Thoracic aorta (tissue), 2 donors: ENCODE data around the gene ERBB4. TPM values are rescaled to one million over a fixed set of nuclear protein-coding genes. Genes with fewer than 3 reads are reported as not detected.

Experiments used
- ATAC-seq: fragments of 150-250 bp; one replicate; pipeline ENCODE4 v1.8.0; 2017; ENCODE audit warnings: low read depth; ENCODE audit not compliant: insufficient number of reproducible peaks, low FRiP score
- DNase-seq: peaks from one replicate; pipeline ENCODE4 v3.0.0-alpha.2; 2020; ENCODE audit warnings: low spot score
- H3K27ac ChIP-seq, 2 donors: fragments of 200-600 bp; sonication (generic); 1 replicate in 1 of 2; 2 replicates in 1 of 2; pipeline ENCODE4 v1.5.1; 2016; ENCODE audit warnings: mild to moderate bottlenecking in 2 of 2, moderate library complexity in 2 of 2
- H3K27me3 ChIP-seq: fragments of 200-600 bp; sonication (generic); replicated peaks from 2 replicates; pipeline ENCODE4 v1.6.0; 2016; ENCODE audit warnings: mild to moderate bottlenecking; ENCODE audit not compliant: insufficient read depth
- H3K36me3 ChIP-seq: fragments of 200-600 bp; sonication (generic); one replicate; pipeline ENCODE4 v1.5.1; 2016
- H3K4me1 ChIP-seq, 2 donors: fragments of 200-600 bp; sonication (generic); 1 replicate in 1 of 2; 2 replicates in 1 of 2; pipeline versions ENCODE4 v1.5.1 to v1.6.0; 2016; ENCODE audit warnings: low read depth in 2 of 2, mild to moderate bottlenecking in 1 of 2; ENCODE audit not compliant: control insufficient read depth in 1 of 2
- H3K4me3 ChIP-seq: fragments of 200-600 bp; sonication (generic); 2 replicates; pipeline ENCODE4 v1.5.1; 2016; ENCODE audit warnings: mild to moderate bottlenecking
- H3K9me3 ChIP-seq: fragments of 200-600 bp; sonication (generic); 2 replicates; pipeline ENCODE4 v1.5.1; 2016
- total RNA-seq, 2 donors: library from RNA; depleted of rRNA; stranded (reverse); fragments of >200 nt; gene quantifications; one replicate each; pipeline versions ENCODE4 v1.1.0 to v1.2.3, GENCODE V29; 2016
- TF ChIP-seq, protein P1 (sequence below): fragments of 200-600 bp; sonication (generic); IDR thresholded peaks from one replicate; pipeline ENCODE4 v1.5.1; 2019; ENCODE audit warnings: antibody characterized with exemption

Gene ERBB4
- total RNA-seq, 2 donors from 2014 or later, result 15.7 to 29.3 TPM

DNA sequence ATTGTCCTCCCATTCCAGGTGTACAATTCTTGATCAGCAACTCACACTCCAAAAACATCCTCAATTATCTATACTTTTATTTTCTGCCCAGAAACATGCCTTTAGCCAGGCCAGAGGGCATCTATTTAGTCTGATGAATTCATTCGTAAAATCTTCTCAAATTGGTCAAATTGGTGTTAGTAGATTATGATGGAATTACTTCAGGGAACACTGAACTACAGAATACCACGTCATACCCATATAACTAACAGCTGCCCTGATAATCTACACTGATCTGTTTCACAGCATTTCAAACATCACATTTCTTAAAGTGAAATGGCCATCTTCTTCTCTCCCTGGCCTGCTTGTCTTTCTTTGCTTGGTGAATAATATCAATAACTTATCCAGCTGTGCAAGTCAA, 1140.8 kb downstream of the ERBB4 start:
- Histone ChIP-seq H3K36me3 (no peaks in the 10 kb centered on the region), H3K9me3 (no peaks in the 10 kb centered on the region), H3K27ac (no peak overlapping the region), H3K4me3 (no peak overlapping the region), H3K27me3 (no peaks in the 10 kb centered on the region), H3K4me1 (no peaks in the 10 kb centered on the region)
- DNase-seq, result no peak
- TF ChIP-seq, protein P1, sequence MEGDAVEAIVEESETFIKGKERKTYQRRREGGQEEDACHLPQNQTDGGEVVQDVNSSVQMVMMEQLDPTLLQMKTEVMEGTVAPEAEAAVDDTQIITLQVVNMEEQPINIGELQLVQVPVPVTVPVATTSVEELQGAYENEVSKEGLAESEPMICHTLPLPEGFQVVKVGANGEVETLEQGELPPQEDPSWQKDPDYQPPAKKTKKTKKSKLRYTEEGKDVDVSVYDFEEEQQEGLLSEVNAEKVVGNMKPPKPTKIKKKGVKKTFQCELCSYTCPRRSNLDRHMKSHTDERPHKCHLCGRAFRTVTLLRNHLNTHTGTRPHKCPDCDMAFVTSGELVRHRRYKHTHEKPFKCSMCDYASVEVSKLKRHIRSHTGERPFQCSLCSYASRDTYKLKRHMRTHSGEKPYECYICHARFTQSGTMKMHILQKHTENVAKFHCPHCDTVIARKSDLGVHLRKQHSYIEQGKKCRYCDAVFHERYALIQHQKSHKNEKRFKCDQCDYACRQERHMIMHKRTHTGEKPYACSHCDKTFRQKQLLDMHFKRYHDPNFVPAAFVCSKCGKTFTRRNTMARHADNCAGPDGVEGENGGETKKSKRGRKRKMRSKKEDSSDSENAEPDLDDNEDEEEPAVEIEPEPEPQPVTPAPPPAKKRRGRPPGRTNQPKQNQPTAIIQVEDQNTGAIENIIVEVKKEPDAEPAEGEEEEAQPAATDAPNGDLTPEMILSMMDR, result no peak
- no peak for ATAC-seq

DNA sequence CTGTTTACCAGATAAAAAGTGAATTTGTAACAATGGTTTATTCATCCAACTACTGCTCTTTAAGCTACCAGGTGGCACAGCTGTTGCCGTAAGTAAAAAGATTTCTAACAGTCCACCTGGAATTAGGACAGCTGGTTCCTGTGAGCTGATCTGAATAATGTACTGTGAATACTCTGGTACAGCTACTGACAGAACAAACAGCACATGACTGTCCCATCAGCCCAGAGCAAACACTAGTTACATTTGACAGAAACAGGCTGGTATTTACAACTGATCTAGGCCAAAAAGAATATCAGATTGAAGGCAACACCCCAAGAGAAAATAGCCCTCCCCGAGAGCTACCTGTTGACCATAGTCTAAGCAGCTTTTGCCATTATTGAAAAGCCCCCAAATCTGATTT, 1141.8 kb downstream of the ERBB4 start:
- ATAC-seq, result no peak

DNA sequence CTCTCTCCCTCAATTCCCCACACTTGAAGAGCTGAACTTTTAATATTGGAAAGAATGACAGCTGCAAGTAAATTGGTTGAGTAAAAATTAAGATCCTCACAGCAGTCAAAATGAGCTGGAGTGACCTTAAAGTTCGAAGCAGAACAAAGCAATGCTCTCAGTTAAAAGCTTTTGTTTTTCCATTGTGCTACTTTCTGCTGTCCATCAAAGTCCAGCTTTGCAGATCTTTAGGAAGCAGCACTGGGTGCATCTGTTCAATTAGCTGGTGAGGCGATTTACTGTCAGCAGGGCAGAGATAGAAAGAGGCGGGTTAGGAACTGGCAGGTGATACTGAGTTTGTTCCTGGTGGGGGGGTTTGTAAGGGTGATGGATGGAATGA, 1147.4 kb downstream of the ERBB4 start:
- ATAC-seq (no peak), DNase-seq (no peak)
- H3K36me3 ChIP-seq, result peaks cover 3% of the 10 kb centered on the region
- H3K27me3 ChIP-seq, result no peaks in the 10 kb centered on the region
- TF ChIP-seq, protein P1, result no peak
- no peaks in the 10 kb centered on the region for H3K9me3 ChIP-seq
- no peak overlapping the region for H3K27ac ChIP-seq
- H3K4me3 ChIP-seq, result no peak overlapping the region
- no peaks in the 10 kb centered on the region for H3K4me1 ChIP-seq

More for the DNA sequence above, 1141.8 kb downstream of the ERBB4 start:
- no peaks in the 10 kb centered on the region for H3K27me3 ChIP-seq
- TF ChIP-seq, protein P1, result no peak
- H3K4me3 ChIP-seq, result no peak overlapping the region
- no peaks in the 10 kb centered on the region for H3K9me3 ChIP-seq
- no peaks in the 10 kb centered on the region for H3K36me3 ChIP-seq
- no peaks in the 10 kb centered on the region for H3K4me1 ChIP-seq
- DNase-seq, result no peak
- H3K27ac ChIP-seq, result no peak overlapping the region

DNA sequence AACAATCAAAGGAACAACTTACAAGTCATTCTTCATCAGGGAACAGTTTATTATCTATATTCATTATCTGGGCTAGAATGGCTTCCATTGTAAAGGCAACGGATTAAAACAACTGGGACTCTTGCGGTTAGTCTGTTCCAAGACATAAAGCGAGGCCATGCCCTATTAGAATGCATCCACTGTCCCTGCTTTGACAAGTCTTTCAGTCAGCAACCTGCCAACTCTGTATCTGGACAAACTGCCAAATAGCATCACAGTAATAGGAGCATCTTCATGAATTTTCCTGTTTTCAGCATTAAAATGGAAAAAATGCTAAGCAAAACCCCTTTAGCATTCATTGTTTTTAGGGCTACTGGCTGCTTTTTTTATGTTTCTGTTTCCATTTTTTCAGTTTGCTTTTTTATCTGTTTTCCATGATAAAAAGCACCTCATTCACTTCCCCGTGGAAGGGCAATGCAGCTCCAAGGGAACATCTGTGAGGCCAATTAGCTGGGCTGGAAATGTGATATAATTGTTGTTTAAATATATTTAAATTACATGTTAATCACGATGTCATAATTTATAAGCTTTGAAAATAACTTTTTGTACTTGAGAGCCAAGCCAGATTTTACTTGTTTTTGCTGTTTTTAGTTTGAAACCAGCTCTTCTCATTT, 1147.9 kb downstream of the ERBB4 start:
- ATAC-seq (no peak), DNase-seq (no peak)
- H3K4me1 ChIP-seq, result no peaks in the 10 kb centered on the region
- no peaks in the 10 kb centered on the region for H3K27me3 ChIP-seq
- H3K27ac ChIP-seq, result no peak overlapping the region
- H3K4me3 ChIP-seq, result no peak overlapping the region
- H3K36me3 ChIP-seq, result peaks cover 3% of the 10 kb centered on the region
- TF ChIP-seq, protein P1, result no peak
- no peaks in the 10 kb centered on the region for H3K9me3 ChIP-seq

DNA sequence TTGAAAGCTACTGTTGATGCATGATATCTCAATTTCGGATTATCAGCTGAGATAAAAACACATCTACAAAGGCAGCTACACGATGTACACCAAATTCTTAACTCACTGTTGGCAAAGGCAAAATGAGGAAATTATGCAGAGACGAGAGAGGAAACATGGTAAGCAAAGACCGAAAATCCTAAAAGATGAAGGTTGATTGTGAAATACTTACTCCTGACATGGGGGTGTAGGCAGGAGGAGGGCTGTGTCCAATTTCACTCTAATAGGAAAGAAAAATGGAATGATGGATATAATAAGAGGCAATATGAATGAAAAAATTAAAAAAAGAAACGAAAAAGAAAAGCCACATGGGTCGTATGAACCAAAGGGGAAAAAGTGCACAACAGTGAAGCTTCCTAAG, 1150.9 kb downstream of the ERBB4 start:
- Histone ChIP-seq H3K27me3 (no peaks in the 10 kb centered on the region), H3K27ac (no peak overlapping the region), H3K9me3 (no peaks in the 10 kb centered on the region), H3K4me1 (no peaks in the 10 kb centered on the region), H3K4me3 (no peak overlapping the region), H3K36me3 (peaks cover 3% of the 10 kb centered on the region)
- TF ChIP-seq, protein P1, result no peak
- ATAC-seq (no peak), DNase-seq (no peak)
